HG02884 (cell line): ENCODE data around the gene EFTUD2.

Experiments used
- ATAC-seq: cut with Tn5 transposase; IDR thresholded peaks from one replicate; pipeline ENCODE4 v1.9.1; 2021; ENCODE audit warnings: mild to moderate bottlenecking, moderate library complexity; ENCODE audit not compliant: unreplicated experiment

Gene EFTUD2

GRCh38 chr17:44889003-44889402 is 10.2 kb downstream of the EFTUD2 start:
- ATAC-seq: no peak

- ATAC-seq: no peak
Measured at GRCh38 chr17:44887971-44888954, 11.0 kb downstream of the EFTUD2 start.

GRCh38 chr17:44887016-44887415 is 12.2 kb downstream of the EFTUD2 start:
- ATAC-seq: no peak

GRCh38 chr17:44884941-44885340 is 14.3 kb downstream of the EFTUD2 start:
- no peak for ATAC-seq

GRCh38 chr17:44881145-44881544 is 18.1 kb downstream of the EFTUD2 start:
- ATAC-seq: no peak

- no peak for ATAC-seq
Measured at GRCh38 chr17:44880062-44880461, 19.2 kb downstream of the EFTUD2 start.

- ATAC-seq: no peak
Measured at GRCh38 chr17:44879376-44879775, 19.9 kb downstream of the EFTUD2 start.

GRCh38 chr17:44878627-44879221 is 20.5 kb downstream of the EFTUD2 start:
- no peak for ATAC-seq

- no peak for ATAC-seq
Measured at GRCh38 chr17:44877121-44877520, 22.1 kb downstream of the EFTUD2 start.

- no peak for ATAC-seq
Measured at GRCh38 chr17:44875761-44876160, 23.5 kb downstream of the EFTUD2 start.

GRCh38 chr17:44872131-44872768 is 27.0 kb downstream of the EFTUD2 start:
- no peak for ATAC-seq

- no peak for ATAC-seq
Measured at GRCh38 chr17:44871556-44871955, 27.7 kb downstream of the EFTUD2 start.

- no peak for ATAC-seq
Measured at GRCh38 chr17:44867841-44868240, 31.4 kb downstream of the EFTUD2 start.

GRCh38 chr17:44865931-44866330 is 33.3 kb downstream of the EFTUD2 start:
- ATAC-seq: no peak

- ATAC-seq: no peak
Measured at GRCh38 chr17:44865231-44865660, 34.0 kb downstream of the EFTUD2 start.

GRCh38 chr17:44864831-44865230 is 34.4 kb downstream of the EFTUD2 start:
- no peak for ATAC-seq

GRCh38 chr17:44863061-44863918 is 36.0 kb downstream of the EFTUD2 start:
- no peak for ATAC-seq

- no peak for ATAC-seq
Measured at GRCh38 chr17:44862278-44862914, 36.8 kb downstream of the EFTUD2 start.

GRCh38 chr17:44859701-44860100 is 39.5 kb downstream of the EFTUD2 start:
- ATAC-seq: no peak

GRCh38 chr17:44854192-44854591 is 45.1 kb downstream of the EFTUD2 start:
- no peak for ATAC-seq
